Left lobe of liver (tissue), 2 donors: ENCODE measurements around the gene CAMSAP1. TPM values are rescaled to one million over a fixed set of nuclear protein-coding genes. Genes with fewer than 3 reads are reported as not detected.

Experiments used
- ATAC-seq: fragments of 200-7000 bp; cut with Tn5 transposase; one replicate; pipeline ENCODE4 v1.9.1; 2020; ENCODE audit warnings: mild to moderate bottlenecking, moderate library complexity
- DNase-seq: peaks from one replicate; pipeline ENCODE4 v3.0.0-alpha.2; 2020; ENCODE audit warnings: low spot score
- total RNA-seq: library from RNA; stranded (reverse); gene quantifications from one replicate; pipeline ENCODE4 v1.2.1, GENCODE V29; 2021
- donor health status: DM: no; HTN: no; CAD: no; lungs with moderate emphysema.
- donor health status: DM: no; HTN: yes; CAD: no.

Gene CAMSAP1
- total RNA-seq, 1 donor from 2014 or later: 10.7 TPM

GRCh38 chr9:135884328-135885035 is 22.9 kb downstream of the CAMSAP1 start:
- ATAC-seq: no peak
- no peak for DNase-seq

GRCh38 chr9:135883410-135884089 is 23.8 kb downstream of the CAMSAP1 start:
- ATAC-seq: no peak
- no peak for DNase-seq

- no peak for DNase-seq
- ATAC-seq: no peak
These were observed 25.3 kb downstream of the CAMSAP1 start for GRCh38 chr9:135882011-135882410.

GRCh38 chr9:135880438-135880837 is 26.9 kb downstream of the CAMSAP1 start:
- ATAC-seq (no peak), DNase-seq (peak; percentile 28)

GRCh38 chr9:135879619-135880018 is 27.7 kb downstream of the CAMSAP1 start:
- ATAC-seq: no peak
- peak; percentile 23 for DNase-seq

- DNase-seq: no peak
- no peak for ATAC-seq
These were observed 28.1 kb downstream of the CAMSAP1 start for GRCh38 chr9:135879237-135879601.

GRCh38 chr9:135878528-135879236 is 28.7 kb downstream of the CAMSAP1 start:
- DNase-seq (peak; percentile 23), ATAC-seq (no peak)

GRCh38 chr9:135877791-135878527 is 29.4 kb downstream of the CAMSAP1 start:
- DNase-seq (peak; percentile 38), ATAC-seq (no peak)

GRCh38 chr9:135876936-135877335 is 30.4 kb downstream of the CAMSAP1 start:
- DNase-seq (no peak), ATAC-seq (no peak)

- ATAC-seq (no peak), DNase-seq (no peak)
These were observed 32.5 kb downstream of the CAMSAP1 start for GRCh38 chr9:135874859-135875258.

GRCh38 chr9:135869909-135870308 is 37.4 kb downstream of the CAMSAP1 start:
- DNase-seq (no peak), ATAC-seq (no peak)

- DNase-seq (no peak), ATAC-seq (no peak)
These were observed 41.8 kb downstream of the CAMSAP1 start for GRCh38 chr9:135865531-135865930.

GRCh38 chr9:135864447-135865049 is 42.8 kb downstream of the CAMSAP1 start:
- ATAC-seq: peak; percentile 92
- DNase-seq: peak; percentile 63

- ATAC-seq (no peak), DNase-seq (no peak)
These were observed 44.5 kb downstream of the CAMSAP1 start for GRCh38 chr9:135862809-135863208.

- ATAC-seq (no peak), DNase-seq (no peak)
These were observed 48.7 kb downstream of the CAMSAP1 start for GRCh38 chr9:135858491-135859185.

GRCh38 chr9:135857843-135858242 is 49.5 kb downstream of the CAMSAP1 start:
- ATAC-seq (no peak), DNase-seq (no peak)

GRCh38 chr9:135857371-135857786 is 50.0 kb downstream of the CAMSAP1 start:
- ATAC-seq (no peak), DNase-seq (no peak)

GRCh38 chr9:135851748-135852147 is 55.6 kb downstream of the CAMSAP1 start:
- ATAC-seq: no peak
- no peak for DNase-seq

GRCh38 chr9:135850737-135851136 is 56.6 kb downstream of the CAMSAP1 start:
- ATAC-seq (no peak), DNase-seq (no peak)

- DNase-seq: no peak
- no peak for ATAC-seq
These were observed 58.2 kb downstream of the CAMSAP1 start for GRCh38 chr9:135849181-135849580.
